A172 (cell line): Measurements from ENCODE around the gene SPACA5. TPM values are rescaled to one million over a fixed set of nuclear protein-coding genes. Genes with fewer than 3 reads are reported as not detected.
A peak's percentile ranks its signal among the peaks of the same experiment; 100 is the strongest.
"Not testable (repeated sequence)": the region's sequence is repeated elsewhere in the genome, so short reads cannot be mapped to it uniquely, and the experiment has no call there.

Source experiments
- DNase-seq: peaks from one replicate; pipeline ENCODE4 v3.0.0-alpha.2; 2015; ENCODE audit warnings: low spot score
- total RNA-seq: library from RNA; depleted of rRNA; stranded (reverse); fragments of >200 nt; shearing (Covaris generic); gene quantifications from 2 replicates; pipeline ENCODE4 v1.2.3, GENCODE V29; 2014; rRNA removed

The SPACA5 gene
- not detected in 2 replicates for total RNA-seq

DNA sequence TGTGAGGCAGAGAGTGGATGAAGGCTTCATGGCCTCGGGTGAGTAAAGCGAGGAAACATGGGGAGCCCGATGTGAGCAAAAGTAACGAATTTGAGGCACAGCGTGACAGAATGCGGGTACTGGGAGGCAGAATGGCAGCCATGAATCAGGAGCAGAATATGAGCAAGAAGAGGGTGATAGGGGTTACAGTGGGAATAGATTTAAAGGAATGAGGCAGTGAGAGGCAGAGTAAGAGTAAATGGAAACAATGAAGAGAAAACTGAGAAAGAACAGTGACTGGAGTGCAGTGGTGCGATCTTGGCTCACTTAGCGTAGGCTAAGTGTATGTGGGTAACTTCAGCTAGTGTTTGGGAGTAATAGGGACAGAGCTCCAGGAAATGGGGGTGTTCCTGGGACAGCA, at the start of gene SPACA5:
SPACA5 (plus strand) TSS at position 301 of the 400 bp plus-strand sequence. CDS start 815 bp downstream, outside the sequence.
- not testable (repeated sequence) for DNase-seq

DNA sequence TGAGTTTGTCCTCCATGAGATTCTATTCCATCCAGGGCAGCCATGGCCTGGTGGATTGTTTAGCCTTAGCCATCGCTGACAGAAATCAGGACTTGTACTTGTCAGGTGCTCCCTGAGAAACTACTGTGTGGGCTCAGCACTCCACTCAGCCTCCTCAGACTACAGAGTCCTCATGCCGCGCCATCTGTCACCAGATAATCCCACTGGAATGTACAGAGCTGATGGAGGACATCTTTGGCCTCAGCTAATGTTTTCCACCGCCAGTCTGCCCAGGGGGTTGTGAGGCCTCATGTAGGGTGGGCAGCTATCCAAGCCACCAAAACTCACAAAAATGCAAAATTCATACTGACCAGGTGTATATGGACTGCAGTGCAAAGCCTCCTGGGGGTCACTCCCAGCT, 48.6 kb upstream of the SPACA5 start:
- not testable (repeated sequence) for DNase-seq

DNA sequence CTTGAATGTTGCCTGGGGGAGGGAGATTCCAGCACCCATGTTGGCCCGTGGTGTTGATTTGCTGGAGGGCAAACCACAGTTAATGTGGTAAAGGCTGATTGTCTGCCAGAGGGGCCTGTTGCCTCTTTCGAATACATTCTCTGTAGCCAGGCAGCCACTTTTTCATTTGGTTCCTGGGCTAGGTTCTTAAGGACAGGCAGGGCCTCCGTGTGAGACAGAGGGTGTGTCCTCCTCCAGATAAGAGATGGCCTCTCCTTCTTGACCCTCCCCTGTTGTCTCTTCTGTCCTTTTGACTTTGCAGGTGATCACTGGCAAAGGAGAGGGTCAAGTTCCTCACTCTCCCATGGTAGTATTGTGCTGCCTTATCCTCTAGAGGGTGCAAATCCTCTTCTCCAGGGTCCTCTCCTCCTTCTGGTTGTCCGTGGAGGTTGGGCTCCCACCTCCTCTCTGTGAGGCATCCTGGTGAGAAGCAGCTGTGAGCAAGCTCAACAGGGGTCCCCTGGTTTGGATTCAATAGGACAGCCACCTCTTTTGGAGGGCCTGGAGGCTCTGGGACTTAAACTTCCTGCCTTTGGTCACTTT, 47.9 kb upstream of the SPACA5 start:
- DNase-seq, result no peak

DNA sequence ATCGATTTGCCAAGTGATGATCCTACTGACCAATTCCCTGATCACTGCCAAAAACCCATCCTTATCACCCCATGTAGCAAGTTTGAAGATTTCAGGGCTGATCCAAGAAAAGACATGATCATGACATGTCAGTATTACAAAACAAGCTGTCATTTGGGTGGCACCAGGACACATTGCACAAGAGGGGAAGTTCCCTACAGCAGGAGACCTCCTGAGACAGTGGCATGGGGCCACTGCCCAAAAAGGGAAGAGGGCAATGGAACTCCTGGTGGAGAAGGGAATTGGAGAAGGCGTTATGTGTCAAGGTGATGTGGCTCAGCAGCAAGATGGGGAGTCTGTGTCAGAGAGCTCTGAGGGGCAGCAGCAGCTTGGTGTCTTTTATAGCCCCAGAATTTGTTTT, 46.4 kb upstream of the SPACA5 start:
- no peak for DNase-seq

DNA sequence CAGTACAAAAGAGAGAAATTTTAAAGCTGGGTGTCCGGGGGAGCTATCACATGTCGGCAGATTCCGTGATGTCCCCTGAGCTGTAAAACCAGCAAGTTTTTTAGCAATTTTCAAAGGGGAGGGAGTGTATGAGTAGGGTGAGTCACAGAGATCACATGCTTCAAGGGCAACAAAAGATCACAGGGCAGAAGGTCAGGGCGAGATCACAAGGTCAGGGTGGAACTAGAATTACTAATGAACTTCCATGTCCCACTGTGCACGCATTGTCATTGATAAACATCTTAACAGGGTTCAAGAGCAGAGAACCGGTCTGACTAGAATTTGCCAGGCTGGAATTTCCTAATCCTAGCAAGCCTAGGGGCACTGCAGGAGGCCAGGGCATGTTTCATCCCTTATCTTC, 45.0 kb upstream of the SPACA5 start:
- DNase-seq, result not testable (repeated sequence)

DNA sequence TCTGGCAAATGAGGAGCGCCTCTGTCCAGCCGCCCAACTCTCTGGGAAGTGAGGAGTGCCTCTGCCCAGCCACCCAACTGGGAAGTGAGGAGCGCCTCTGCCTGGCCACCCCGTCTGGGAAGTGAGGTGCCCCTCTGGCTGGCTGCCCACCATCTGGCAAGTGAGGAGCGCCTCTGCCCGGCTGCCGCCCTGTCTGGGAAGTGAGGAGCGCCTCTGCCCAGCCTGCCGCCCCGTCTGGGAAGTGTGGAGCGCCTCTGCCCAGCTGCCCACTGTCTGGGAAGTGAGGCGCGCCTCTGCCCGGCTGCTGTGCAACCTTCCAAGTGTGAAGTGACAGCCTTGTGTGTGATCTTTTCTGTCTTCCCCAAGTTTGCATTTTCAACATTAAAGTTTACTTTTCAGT, 41.3 kb upstream of the SPACA5 start:
- DNase-seq, result not testable (repeated sequence)

DNA sequence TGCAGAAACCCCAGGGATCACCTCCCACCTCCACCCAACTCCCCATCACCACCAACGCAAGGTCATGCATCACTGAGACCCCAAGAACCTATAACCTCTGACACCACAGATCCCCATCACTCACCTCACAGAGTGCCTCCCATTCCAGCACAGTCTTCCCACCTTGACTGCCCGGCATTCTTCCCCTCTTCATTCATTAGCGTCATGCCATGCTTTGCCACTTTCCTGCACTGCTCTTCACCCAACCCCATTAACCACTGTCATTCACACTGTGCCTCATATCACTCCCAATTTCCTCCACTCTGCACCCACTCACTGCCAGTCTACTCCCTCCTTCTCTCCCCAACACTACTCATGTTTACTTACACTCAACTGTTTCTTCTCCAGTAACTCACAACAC, 33.6 kb upstream of the SPACA5 start:
- no peak for DNase-seq

DNA sequence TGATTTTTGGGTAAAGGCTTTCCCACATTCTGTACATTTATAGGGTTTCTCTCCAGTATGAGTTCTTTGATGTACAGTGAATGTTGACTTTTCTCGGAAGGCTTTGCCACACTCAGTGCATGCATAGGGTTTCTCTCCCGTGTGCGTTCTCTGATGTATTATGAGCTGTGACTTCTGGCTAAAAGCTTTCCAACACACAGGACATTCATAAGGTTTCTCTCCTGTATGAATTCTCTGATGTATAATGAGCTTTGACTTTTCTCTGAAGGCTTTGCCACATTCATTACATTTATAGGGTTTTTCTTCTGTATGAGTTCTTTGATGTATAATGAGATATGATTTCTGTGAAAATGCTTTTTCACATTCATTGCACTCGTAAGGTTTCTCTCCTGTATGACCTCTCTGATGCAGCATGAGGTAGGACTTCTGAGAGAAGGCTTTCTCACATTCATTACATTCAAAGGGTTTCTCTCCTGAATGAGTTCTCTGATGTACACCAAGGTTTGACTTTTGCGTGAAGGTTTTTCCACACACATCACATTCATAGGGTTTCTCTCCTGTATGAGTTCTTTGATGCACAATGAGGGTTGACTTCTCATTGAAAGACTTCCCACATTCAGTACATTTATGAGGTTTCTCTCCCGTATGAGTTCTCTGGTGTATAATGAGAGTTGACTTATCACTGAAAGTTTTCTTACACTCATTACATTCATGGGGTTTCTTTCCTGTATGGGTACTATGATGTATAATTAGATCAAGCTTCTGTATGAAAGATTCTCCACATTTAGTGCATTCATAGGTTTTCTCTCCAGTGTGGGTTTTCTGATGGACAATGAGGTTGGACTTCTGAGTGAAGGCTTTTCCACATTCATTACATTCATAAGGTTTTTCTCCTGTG, 30.3 kb upstream of the SPACA5 start:
- no peak for DNase-seq

DNA sequence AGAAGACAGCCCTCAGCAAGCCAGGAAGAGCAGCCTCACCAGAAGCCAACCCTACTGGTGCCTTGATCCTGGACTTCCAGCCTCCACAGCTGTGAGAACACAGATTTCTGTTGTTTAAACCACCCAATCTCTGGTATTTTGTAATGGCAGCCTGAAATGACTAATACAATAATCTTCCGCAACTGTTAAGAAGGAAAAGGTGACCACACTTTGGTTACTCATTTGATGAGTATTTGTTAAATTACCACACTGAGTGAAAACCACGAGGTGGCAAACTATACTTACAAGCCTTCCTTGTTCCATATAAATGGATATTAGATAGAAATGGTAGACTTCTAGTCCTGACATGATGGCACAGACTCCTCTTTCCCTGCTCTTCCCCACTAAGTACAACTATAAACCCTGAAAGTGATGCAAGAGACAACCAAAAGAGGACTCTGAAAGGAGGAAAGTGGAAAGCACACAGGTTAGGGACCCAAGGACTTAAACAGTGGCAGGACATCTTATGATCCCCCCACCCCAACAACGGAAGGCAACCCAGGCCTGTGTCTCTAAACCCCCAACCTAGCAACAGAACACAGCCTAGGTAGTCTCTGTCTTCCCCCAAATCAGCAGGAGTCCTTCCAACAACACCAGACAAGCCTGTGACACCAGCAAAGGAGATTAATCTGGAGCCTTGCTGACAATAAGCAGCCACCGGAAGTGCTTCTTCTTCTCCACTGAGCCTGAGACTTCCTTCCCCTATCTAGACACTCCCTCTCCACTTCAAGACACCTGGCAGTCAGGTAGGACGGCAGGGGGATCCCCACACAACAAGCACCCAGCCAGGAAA, 15.3 kb upstream of the SPACA5 start:
- peak; percentile 56 for DNase-seq

DNA sequence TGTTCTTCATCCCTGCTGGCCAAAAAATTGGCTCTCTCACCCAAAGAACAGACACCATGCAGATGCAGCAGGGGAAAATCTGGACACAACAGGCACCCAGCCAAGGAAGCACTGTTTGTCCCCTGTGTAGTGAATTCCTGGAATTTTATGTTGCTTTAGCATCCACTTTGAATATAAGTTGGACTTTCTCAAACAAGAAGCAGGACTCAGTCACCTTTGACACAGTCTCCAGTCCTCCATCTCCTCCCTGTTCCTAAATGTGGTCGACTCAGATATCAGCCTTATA, 14.8 kb upstream of the SPACA5 start:
- DNase-seq, result no peak

DNA sequence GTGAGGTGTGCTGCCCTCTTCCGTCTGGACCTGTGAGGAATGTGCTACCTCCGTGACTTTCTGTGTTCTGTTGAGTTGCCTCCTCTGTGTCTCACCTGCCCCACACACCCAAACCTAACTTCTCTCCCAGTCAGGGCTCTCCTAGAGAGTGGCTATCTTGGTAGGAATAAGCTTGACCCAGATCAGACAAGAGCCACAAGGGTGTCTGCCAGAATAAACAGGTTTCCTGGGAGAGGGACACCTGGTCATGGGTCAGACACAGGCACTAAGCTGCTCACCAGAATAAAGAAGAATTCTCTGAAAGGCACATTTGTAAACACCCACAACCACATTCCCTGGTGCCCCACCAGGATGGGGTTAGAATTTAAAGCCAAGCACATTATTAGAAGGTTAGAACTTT, 14.1 kb upstream of the SPACA5 start:
- no peak for DNase-seq

DNA sequence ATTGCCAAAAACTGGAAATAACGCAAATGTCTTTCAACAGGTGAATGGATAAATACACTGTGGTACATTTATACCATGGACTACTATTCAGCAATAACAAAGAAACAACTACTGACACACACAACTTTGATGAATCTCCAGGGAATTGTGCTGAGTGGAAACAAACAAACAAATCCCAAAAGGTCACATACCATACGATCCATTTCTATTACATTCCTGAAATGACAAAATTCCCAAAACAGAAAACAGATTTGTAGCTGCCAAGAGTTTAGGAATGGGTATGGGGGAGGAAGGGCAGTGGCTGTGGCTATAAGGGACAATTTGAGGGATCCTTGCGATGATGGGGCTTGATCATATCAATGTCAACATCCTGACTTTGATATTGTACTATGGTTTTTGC, 5.5 kb upstream of the SPACA5 start:
- DNase-seq, result no peak

DNA sequence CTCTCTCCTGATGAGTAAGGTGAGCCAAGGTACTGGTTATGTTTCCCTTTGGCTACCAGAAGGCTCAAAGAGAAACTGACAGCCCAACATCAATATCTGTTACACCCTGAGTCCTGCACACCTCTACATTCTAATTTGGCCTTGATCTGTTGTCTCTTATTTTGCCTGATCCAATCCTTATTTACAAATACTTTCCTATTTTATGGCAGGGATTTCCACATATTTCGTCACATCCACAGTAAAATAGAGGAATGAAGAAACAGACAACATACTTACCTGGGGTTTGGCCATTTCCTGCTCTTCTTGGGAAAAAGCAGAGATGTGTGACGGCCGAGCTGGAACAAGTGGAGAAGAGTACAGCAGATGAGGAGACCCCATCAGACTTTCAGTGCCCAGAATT, 4.5 kb upstream of the SPACA5 start:
- no peak for DNase-seq

DNA sequence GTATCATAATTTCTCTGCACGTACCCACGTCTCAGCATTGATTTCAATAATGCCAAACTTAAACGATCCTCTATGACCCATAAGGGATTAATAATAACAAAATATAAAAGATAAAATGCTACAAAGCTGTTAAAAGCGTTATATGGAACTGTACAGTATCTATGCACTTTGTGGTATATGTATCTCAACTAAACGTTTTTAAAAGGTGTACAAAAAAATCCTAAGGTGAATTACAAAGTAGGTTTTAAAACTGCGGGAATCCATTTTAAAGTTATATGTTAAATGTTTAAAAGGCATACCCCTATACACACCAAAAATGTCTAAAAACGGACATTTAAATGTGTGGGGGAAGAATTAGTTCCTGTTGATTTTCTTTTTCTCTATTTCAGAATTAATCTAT, 3.9 kb upstream of the SPACA5 start:
- no peak for DNase-seq

DNA sequence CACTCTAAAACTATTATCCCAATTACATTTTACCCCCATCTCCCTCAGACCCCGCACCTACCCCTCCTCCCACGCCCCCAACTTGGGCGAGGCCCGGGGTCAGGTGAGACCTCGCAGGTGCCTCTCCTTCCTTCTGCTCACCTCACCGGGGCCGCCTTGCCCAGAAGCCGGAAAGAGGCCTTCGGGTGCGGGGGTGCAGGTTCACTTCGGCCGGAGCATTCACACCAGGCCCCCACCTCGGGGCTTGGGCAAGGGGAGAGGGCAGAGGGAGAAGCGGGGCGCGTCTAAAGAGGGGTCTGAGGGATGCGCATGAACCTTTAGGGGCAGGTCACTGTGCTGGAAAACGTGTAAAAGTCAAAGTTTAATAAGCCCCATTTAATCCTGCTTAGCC, 3.4 kb upstream of the SPACA5 start:
- no peak for DNase-seq

DNA sequence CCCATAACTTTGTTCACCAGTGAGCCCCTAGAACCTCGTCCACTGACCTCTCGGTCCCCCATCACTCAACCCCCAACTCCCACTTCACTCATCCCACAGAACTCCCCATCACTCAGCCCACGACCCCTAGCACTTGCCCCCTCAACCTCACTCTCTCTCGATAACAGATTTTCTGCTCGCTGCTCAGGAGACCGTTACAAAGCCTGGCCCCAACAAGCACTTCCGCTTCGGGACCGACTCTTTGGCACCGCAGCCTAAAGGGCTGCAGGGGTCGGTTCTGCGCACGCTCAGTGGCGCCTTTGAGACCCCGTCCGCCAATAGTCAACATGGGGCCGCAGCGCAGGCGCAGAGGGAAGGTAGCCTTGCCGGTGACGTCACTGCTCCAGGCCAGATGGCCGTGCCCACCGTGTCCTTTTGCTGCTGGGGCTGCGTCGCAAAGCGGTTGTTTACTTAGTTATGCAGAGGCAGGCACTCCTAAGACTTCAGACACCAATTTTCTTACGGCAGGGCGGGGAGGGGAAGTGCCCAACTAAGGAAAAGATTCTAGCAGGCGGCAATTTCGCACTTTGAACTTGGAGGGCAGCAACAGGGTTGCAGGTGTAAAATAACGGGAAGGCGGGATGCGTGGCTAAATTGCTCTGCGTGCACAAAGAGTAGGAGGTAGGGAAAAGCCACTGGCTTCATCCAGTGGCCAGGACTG, 2.9 kb upstream of the SPACA5 start, which contains the start of gene ZNF182:
ZNF182 (minus strand) TSS at position 232 of the 700 bp plus-strand sequence. CDS start 1,380 bp downstream, outside the sequence.
- peak; percentile 85 for DNase-seq

DNA sequence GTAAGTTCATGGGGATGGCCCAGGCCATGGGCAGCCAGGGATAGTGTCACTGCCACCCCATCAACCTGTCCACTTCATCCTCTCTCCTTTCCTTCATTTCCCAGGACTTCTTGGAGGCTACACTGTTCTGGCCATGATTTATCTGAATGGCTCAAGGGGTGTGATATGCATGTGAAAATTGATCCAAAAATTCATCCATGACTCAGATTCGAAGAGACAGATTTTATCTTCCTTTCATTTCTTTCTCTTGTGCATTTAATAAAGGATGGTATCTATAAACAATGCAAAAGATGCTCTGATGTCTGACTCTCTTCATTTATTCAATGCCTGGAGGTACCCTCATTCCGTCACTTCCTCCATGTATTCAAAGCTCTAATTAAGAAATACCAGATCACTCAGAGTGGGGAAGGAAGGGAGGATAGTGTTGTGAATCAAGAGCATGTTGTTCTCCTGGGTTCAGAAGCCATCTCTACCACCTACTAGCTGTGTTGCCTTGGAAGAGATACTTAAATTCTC, 2.7 kb downstream of the SPACA5 start:
- not testable (repeated sequence) for DNase-seq

DNA sequence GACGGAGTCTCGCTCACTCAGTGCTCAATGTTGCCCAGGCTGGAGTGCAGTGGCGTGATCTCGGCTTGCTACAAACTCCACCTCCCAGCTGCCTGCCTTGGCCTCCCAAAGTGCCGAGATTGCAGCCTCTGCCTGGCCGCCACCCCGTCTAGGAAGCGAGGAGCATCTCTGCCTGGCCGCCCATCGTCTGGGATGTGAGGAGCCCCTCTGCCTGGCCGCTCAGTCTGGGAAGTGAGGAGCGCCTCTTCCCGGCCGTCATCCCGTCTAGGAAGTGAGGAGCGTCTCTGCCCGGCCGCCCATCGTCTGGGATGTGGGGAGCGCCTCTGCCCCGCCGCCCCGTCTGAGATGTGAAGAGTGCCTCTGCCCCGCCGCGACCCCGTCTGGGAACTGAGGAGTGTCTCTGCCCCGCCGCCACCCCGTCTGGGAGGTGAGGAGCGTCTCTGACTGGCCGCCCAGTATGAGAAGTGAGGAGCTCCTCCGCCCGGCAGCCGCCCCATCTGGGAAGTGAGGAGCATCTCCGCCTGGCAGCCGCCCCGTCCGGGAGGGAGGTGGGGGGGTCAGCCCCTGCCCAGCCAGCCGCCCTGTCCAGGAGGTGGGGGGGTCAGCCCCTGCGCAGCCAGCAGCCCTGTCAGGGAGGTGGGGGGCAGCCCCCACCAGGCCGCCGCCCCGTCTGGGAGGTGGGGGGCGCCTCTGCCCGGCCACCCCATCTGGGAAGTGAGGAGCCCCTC, 10.0 kb downstream of the SPACA5 start:
- not testable (repeated sequence) for DNase-seq

DNA sequence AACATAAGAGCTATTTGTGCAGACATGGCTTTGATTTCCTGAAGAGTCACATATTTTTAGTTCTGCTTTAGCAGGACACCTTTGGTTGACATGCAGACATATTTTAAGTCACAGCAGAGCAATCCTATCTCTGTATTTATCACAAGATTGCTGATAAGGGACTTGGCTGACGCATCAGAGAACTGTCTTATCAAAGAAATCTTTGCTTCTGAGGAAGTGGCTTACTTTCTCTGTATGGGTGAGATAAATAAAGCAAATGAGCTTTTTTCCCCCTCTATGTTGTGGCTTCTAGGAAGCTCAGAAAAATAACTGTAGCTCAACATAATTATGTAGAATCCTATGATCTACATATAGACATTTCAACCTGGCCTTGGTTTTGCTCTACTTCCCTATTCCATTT, 13.1 kb downstream of the SPACA5 start:
- DNase-seq, result not testable (repeated sequence)

DNA sequence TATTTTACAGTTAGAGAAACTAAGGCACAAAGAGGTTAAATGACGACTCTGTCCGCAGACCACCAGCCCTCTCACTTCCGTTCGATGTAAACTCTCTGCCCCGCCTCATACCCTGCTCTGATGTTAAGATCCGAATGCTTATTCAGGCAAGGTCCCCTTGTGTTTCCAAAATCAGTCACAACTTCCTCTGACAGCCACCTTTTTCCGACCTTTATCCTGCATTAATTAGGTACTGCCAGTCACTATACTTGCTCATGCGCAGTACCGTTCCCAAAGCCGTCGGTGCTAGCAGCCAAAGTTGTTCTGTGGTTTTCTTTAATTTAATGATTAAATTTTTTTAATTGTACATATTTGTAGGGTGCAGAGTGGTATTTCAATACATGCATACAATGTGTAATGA, 13.7 kb downstream of the SPACA5 start:
- DNase-seq, result not testable (repeated sequence)
